GM19193 (cell line): Measurements from ENCODE around the gene VIPAS39.

Experiments used
- POLR2A ChIP-seq: IDR thresholded peaks from 4 replicates; pipeline ENCODE4 v1.6.1; 2011; ENCODE audit not compliant: insufficient read depth, insufficient read length; ENCODE audit errors: extremely low read depth

VIPAS39 gene

DNA sequence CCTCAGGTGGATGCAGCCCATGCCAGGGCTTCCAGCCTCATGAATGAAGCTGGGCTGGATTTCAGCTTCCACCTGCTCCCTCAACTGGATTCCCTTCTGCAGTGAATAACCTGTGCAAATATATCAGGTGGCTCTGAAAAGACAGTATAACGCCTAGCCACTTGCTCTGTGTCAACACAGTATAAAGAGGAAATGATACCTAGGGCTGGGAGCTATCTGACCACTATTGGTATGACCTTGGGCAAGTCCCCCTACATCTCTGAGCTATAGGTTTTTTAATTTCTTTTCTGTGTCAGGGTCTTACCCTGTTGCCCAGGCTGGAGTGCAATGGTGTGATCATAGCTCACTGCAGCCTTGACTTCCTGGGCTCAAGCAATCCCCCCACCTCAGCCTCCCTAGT, 21.4 kb upstream of the VIPAS39 start:
- TF ChIP-seq POLR2A: no peak

DNA sequence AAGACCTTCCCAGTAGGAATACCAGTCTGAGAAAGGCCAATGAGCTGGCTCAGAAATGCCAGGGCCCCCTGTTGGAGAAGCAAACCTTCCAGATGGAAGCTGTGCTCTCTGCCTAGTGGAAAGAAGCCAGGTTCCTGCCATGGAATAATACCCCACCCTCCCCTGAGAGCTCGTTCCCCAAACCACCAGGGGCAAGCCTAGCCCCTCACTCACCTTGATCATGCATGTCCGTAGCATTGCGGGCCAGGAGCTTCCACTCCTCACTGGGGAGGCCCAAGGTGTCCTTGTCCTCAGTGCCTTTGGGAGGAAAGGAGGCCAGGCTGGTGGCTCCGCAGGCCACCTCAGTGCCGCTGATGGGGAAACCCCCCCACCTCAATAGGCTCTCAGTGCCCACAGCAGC, 20.6 kb upstream of the VIPAS39 start:
- TF ChIP-seq POLR2A: no peak

DNA sequence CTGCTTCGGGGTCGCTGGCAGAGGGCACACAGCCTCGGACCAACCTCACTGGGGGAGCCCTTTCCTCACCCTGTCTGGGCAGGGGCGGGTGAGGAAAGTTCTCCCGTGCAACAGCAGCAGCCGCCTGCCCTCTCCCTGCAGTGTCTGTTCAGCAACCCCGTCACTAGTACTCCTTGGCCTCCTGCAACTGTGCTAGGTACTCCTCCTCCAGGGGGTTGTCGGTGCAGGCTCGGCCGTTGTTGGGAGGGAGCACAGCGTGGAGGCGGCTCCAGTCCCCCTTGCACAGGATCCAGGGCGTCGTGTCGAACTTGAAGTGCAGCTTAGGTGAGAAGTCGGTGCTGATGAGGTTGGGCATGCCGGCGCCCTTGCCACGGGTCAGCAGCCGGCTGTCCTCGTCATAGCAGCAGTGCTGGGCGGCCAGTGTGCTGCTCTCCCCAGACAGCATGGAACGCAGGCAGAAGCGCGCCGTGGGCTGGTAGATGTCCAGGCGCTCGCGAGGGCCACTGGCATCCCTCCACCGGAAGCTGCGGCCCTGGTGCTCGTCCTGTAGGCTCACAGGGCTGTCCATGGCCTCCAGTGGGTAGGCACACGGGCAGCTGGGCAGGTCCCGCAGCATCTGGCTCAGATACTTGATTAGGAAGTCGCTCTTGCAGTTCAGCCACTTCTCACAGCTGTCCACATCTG, 18.2 kb upstream of the VIPAS39 start:
- TF ChIP-seq POLR2A: no peak

GRCh38 chr14:77474479-77475177, 17.2 kb upstream of the VIPAS39 start:
- no peak for TF ChIP-seq POLR2A

- no peak for TF ChIP-seq POLR2A
Measured at GRCh38 chr14:77473921-77474320, 16.5 kb upstream of the VIPAS39 start.

GRCh38 chr14:77470224-77470870, 12.9 kb upstream of the VIPAS39 start:
- no peak for TF ChIP-seq POLR2A

GRCh38 chr14:77469539-77469938, 12.1 kb upstream of the VIPAS39 start:
- TF ChIP-seq POLR2A: no peak

DNA sequence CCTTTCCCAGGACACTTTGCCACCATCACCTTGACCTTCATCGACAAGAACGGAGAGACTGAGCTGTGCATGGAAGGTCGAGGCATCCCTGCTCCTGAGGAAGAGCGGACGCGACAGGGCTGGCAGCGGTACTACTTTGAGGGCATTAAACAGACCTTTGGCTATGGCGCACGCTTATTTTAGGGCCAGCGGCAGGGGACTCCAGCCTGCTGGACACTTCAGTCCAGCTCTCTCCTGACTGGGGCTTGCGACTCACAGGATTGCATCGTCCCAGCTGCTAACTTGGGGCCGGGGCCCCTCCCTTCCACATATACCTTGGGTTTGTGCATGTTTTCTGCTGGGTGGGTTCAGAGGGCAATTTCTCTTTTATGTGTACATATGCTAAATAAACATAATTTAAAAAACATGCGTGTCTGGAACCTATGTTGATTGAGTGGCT, 11.7 kb upstream of the VIPAS39 start:
- no peak for TF ChIP-seq POLR2A

- no peak for TF ChIP-seq POLR2A
Measured at GRCh38 chr14:77467801-77468200, 10.4 kb upstream of the VIPAS39 start.

DNA sequence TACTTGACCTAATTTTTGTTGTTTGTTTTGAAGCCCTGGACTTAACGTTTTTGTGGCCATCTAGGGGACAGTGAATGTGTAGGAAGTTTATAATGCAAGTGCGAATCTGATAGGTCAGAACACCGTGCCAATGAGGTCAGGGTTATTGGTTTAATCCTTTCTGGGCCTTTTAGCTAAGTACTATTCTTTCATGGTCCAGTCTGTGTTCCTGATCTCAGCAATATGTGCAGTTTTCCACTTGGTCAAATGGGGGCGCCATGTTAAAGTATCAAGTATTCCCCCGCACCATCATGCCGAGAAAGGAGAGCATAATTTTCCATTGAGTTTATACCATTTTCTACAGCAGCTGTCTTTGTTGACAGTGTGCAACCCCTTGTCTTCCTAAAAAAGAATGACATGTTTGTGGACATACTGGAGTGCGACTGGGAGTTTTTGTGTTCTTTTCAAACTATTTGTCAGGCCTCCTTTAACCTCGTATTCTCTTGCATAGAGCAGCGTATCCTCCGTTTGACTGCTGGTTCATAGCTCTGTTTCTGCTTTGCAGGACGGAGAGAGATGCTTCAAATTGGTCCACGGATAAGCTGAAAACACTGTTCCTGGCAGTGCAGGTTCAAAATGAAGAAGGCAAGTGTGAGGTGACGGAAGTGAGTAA, 1.8 kb upstream of the VIPAS39 start:
- no peak for TF ChIP-seq POLR2A

- no peak for TF ChIP-seq POLR2A
Measured at GRCh38 chr14:77458249-77458950, 999 bp upstream of the VIPAS39 start.

DNA sequence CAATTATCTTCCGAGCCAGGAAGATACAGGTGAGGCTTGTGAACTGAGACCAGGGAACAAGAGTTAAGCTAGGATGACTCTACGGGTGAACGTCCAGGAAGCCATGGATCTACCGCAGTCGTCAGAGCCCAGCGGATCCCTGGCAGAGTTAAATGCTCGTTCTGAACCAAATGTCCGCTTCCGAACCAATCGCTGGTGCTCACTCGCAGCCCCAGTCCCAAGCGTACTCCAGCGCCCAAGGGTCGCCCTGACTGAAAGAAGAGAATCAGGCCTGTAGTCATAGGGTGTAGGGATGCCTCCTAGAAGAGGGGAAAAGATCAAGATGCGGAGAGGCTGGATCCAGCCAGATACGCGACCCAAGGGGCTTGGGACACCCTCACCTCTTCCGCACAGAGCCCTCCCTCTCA, 283 bp downstream of the VIPAS39 start:
- TF ChIP-seq POLR2A: peak; percentile 93

- no peak for TF ChIP-seq POLR2A
Measured at GRCh38 chr14:77455966-77456640, 1.3 kb downstream of the VIPAS39 start.

DNA sequence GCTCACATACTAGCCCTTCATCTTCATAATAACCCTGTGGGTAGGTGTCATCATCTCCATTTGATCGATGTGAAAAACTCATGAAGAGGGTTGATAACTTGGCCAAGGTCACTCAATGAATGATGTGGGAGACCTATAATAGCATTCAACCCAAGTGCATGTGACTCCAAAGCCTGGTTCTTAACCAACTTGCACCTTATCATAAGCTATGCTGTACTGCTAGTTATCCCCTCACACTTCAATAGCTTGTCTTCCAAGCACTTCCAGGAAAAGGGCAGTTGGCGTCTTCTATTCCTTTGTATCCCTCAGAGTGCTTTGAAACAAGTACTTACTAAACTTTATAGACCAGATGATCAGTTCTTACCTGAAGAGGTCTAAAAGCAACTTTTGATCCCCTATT, 15.2 kb downstream of the VIPAS39 start:
- TF ChIP-seq POLR2A: no peak
